Sigmoid colon (tissue), 4 donors: ENCODE data around the gene SLIT3.

Experiments used
- CTCF ChIP-seq, 4 experiments: fragments of 450-650 bp in 3 of 4; fragments of 200-600 bp in 1 of 4; IDR thresholded peaks; one replicate each; pipeline ENCODE4 v1.5.1; 2016 to 2019; ENCODE audit warnings: antibody characterized with exemption in 4 of 4, mild to moderate bottlenecking in 3 of 4, moderate library complexity in 2 of 4
- POLR2AphosphoS5 ChIP-seq, 4 donors: sonication (generic); formaldehyde crosslinking; IDR thresholded peaks; one replicate each; pipeline ENCODE4 v1.6.1; 2017; ENCODE audit warnings: antibody characterized with exemption in 4 of 4

- no peak for TF ChIP-seq CTCF (IDR thresholded peaks at IDR 0.05)
- TF ChIP-seq POLR2AphosphoS5 (IDR thresholded peaks at IDR 0.05), result no peak
These were observed 278.2 kb downstream of the SLIT3 start for GRCh38 chr5:169022718-169023117.
